HG02623 (cell line): ENCODE results near the gene CAMK2D.

Experiments used
- ATAC-seq: cut with Tn5 transposase; IDR thresholded peaks from one replicate; pipeline ENCODE4 v1.9.1; 2021; ENCODE audit warnings: moderate library complexity; ENCODE audit not compliant: unreplicated experiment

CAMK2D gene

DNA sequence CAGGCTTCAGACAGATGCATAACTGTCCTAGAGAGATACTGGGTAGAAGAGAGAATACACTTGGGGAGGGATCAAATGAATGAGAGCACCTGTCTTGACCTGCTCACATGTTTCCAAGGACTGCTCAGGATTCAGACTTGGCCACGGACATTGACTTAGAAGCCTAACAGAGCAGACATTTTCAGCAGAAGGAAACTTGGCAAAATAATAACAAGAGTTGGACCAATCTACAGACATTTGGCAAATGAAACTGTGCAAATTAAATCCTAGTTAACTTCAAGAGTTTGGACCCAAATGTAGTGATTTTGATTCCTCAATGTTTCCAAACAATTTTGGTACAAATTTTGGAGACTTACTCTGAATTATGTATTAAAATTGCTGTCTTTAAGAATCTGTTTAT is 223.9 kb downstream of the CAMK2D start:
- ATAC-seq: no peak

DNA sequence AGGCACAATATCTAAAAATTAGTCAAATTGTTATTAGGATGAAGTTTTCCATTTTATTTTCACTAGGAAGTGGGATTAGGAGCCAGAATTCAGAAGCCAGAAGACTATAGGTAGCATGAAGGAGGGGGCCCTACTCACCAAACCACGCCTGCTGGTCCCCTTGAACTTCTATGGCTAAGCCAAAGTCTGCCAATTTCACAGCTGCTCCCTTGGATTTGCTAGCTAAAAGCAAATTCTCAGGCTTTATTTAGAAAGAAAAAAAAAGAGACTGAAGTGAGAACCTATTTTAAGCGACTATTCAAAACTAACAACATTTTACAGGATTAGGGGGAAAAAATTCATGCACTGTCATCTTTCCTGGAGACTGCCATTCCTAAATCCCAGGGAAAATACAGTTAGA is 224.3 kb downstream of the CAMK2D start:
- ATAC-seq: no peak

DNA sequence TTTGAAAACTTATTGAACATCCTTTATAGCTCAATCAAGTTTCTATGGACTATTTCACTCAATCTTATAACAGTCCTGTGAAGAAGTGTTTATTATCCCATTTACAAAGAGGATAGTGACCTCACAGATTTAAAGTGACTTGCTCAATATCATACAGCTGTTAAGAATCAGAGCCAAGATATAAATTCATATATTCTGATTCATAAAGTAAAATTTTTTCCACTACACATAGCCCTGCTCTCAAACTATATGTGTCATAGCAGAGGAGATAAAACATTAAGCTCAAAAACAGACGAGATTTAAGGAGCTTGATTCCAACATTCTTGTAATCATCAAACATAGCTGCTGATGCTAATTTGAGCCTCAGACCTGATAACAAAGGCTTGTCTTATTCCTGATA is 226.8 kb downstream of the CAMK2D start:
- no peak for ATAC-seq

DNA sequence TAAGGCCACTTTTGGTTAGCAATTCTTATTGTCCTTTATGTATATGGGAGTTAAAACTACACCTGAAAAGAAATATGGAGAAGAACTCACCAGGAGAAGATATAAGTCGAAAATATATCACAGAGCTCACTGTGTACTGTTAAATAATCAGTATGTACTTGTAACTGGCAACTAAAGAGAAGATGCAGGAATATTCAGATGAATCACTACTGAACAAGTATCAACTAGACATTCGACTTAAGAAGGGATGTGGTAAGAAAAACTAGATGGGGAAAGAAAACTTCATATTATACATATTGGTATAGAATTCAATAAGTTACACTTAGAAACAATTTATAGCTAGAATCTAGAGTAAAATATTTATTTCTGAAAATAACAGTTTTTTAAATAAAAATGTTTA is 230.0 kb downstream of the CAMK2D start:
- ATAC-seq: no peak

DNA sequence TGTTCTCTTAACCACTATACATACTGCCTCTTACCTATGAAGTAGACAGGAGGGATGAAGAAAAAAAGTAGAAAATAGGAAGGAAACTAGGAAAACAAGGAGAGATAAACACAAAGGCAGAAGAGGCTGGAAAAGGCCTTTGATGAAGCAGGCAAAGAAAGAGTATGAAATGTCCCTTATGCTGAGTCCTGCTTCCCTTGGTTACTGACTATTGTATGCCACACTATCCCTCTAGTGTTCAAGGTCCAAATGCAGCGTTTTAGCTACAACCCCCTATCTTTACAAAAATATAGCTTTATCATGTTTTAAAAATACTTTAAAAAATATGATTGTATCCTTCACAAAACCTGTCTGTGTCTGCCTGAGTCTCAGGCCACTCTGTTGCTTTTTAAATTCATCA is 233.1 kb downstream of the CAMK2D start:
- no peak for ATAC-seq

DNA sequence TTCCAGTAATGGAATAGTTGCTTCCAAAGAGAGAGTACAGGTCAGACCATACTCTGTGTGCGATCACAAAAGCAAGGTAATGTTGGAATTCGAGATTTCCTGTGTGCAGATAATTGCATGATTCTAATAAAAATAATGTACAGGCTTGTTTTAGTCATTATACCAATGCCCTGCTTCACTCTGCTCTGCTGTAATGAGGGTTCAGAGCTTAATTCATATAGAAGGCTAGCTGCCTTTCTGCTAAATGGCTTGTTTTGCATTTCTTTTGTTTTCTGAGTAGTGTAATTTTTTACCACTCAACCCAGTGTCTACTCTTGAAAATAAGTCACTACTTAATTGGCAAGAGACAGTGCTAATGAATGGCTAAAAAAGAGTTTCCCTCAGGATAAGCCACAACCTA is 236.0 kb downstream of the CAMK2D start:
- no peak for ATAC-seq

DNA sequence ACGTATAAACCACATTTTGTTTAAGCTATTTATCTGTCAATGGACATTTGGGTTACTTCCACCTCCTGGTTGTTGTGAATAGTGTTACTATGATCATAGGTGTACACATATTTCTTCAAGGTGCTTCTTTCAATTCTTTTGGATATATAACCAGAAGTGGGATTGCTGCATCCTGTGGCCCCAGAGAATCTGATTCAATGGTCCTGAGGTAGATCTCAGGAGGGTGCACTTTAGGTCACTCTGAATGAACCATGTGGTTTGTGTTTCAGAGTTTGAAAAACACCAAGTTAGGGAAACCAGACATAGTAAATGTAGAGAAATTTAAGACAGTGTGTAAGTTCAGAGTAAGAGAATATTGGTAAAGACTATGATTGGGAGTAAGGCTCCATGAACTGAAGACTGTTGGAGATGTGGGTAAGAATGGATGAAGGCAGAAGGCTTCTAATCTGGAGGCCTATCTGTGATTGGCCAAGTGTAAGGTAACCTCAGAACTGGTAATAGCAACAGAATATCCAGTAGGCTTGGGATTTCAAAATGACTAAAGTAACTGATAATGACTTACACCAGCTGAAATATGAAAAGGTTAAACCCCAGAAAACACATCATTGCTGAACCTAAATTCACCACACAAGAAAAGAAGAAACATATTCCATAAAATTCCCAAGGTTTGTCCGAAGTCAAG is 236.9 kb downstream of the CAMK2D start:
- peak; percentile 34 for ATAC-seq

DNA sequence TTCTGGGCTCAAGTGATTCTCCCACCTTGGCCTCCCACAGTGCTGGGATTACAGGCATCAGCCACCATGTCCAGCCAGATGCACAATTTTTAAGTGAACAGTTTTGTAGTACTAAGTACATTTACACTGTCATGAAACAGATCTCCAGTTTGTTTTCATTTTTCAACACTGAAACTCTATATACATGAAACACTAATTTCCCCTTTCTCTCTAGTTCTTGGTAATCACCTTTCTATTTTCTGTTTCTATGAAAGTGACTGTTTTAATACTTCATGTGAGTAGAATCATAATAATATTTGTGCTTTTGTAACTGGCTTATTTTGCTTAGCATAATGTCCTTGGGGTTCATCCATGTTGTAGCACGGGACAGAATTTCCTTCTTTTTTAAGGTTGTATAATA is 237.4 kb downstream of the CAMK2D start:
- ATAC-seq: peak; percentile 96

DNA sequence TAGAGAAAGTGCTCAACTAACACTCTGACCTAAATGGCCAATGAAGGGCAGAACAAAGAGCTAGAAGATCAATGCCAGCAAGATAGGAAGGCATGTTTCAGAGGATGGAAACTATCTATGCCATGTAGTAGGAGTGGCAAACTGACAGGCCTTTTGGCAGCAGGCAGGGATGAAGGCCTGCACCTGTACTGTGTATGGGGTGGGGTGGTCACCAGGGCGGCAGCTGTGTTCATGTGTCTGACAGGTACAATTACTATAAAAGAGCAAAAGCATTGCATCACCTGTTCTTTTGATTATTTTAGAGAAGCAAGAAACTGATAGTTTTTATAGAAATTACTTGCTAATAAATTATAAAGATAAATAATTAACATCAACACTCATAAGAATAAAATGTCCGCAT is 239.1 kb downstream of the CAMK2D start:
- ATAC-seq: no peak

DNA sequence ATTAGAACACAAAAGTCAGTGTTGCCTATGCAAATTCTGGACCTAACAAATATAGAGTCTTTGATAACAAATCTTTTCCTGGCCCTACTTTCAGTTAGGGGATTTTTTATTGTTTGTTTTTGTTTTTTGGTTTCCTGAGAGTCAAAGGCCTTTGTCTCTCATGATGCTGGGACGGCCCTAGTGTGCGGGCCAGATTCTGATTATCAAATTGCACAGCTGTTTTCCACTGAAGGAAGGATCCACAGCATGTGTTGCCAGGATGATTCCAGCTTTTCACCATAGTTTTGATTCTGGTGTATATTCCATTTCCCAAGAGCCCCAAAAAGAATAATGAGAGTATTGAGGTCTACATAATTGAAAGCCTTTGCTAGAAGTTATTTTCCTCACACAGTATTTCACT is 248.2 kb downstream of the CAMK2D start:
- no peak for ATAC-seq

DNA sequence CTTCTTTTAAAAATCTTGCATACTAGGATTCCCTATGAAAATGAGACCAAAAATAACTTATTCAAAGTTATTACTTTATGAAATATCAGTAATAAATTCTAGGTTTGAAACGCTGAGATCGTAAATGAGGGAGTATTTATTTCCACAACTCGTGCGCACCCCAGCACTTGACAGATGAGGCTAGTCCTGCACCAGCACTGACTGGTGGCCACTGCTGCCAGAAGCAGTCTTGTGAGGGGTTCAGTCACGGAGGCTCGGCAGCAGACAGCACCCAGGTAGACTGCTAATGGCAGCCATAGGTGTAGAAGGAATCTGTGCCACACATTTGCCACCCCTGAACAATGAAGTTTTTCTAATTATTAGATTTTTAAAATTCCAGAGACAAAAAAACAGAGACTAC is 248.7 kb downstream of the CAMK2D start:
- no peak for ATAC-seq

DNA sequence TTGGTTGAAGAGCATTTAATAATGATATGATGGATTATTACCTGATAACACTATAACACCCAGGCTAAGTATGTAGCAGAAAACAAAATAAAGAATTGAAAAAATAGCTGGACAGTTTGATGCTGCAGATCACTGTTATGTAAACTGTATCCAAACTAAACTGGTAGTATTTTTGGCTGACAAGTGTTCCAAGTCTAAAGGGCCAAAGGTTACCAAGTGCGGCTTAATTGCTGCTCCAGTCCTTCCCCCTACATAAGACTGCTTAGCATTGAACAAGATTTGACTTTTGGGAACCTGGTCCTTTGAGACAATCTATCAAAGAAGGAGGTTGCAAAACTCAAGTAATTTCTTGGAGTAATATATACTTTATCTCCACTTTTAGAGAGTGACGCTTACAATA is 249.6 kb downstream of the CAMK2D start:
- ATAC-seq: no peak

DNA sequence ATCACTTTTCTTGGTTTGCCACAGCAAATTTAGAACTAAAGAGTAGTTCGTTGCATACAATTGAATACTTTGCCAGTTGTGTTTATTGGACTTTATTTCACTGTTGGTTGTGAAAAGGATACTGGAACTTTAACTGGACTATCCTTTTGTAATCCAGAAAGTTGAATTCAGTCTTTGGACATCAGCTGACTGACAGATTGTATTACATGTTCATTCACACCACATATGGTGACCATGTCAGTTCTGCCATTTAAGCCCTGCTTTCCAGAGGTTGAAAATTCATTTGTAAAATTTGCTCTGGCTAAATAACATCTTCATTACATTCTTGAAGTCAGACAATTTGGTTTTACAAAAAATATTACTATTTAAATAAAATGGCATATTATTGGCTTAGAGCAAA is 251.7 kb downstream of the CAMK2D start:
- no peak for ATAC-seq

DNA sequence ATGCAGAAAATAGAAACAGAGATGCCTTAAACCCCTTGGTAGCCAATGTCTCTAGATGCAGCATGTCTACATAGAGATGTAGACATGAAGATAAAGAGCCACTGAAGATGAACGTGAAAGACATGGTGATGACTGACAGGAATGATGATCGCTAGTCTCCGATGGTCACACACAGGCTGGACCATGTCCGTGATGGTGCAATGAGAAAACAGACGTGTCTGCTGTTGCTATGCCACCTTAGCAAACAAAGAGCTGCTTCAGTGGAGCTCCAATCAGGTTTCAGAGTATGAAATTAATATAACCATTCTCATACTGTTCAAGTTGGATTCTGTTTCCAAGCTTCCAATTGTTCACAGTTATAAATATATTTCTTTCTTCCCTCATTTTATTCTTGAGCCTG is 256.5 kb downstream of the CAMK2D start:
- ATAC-seq: no peak

DNA sequence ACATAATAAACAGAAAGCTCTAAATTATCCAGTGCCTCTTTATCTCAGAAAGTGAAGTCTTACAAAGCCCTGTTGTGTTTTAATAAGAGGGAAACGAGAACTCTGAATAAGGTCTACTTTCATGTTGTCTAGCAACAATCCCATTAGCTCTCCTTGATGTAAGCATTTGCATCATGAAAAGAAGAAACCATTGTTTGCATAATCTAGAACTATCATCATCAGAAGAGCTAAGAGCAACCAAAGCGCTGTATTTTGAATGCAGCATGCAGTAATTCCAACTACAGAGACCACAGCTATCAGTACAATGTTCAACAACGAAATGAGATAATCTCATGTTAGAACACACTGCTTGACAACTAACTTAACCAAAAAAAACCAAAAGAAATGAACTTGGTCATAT is 257.1 kb downstream of the CAMK2D start:
- no peak for ATAC-seq

DNA sequence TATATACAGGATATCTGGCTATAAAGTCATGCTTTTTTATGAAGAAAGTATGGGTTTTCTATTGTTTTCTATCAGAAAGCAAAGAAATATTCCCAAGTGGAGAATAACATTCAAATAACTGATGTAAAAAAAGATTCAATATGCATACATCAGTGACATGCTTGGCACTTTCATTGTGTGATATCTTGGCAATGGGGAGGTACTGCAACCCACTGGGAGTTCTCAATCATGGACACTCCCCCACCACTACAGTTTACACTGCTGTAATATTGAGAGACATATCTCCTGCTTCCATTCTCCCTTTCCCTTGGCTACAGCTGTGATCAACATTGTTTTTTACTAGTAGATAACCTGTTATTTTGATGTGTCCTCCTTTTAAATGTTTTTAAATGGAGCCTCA is 257.8 kb downstream of the CAMK2D start:
- ATAC-seq: no peak

DNA sequence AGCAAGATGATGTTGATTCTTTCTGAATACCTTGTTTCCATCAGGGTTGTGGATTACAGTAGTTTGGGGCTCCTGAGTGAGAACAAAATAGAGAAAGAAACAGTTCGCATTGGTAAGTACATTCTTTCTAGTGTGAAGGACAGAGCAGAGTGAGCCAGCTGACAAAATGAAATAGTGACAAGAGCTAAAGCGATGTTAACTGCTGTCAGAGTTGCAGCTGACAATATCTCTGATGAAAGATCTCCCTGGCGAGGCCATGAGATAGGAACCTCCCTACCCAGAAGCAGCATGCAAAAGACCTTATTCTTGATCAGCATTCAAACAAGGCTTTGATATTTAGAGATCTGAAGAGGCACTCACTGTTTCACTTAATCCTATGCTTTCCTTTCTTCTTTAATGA is 258.6 kb downstream of the CAMK2D start:
- no peak for ATAC-seq

DNA sequence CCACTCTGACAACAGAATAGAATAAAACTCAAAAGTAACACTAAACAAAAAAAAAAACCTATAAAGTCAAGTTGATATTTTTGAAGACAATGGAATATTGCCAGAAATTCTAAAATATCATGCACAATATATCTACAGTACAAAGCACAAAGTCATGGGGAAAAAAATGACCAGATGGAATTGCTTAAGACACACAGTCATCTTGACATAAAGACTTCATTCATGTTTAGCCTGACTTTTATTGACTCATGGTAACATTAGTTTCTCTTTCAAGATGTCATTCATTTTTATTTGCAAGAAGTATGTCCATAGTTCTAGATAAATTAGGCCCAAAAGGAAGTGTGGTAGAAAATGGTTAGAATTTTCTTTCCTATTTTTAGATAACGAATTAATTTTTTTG is 259.1 kb downstream of the CAMK2D start:
- no peak for ATAC-seq

DNA sequence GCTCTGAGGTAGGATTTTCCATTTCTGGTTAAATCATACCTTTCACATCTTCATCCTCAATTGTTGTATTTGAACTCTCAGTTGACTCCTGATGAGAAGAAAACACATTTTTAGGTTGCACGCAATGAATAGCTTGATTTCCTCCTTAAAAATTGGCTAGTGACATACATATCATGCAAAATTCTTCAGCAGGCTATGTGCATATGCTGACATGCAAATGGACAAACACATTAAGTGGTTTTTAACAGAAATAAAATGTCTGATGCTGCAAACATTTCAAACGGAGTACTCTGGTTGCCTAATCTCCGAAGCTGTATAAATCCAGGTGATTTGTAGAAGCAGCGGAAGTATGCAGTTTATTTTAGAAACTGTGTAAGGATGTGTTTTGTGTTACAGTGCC is 261.1 kb downstream of the CAMK2D start:
- ATAC-seq: no peak

DNA sequence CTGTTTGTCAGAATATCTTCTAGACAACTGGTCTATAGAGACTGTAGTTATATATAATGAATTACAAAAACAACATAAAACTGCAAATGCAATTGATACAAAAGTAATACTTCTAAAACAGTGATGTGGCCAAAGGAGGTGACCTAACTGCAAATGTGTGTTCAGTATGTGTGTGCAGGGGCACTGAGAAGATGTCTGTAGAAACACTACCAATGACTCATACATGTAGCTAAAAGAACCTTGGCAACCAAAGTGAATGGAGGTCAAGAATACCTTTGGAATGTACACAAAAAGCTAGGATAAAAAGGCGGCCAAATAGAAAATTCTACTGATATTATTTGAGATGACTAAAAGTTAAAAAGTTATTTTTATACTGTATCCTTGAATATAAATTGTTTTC is 261.8 kb downstream of the CAMK2D start:
- ATAC-seq: no peak

DNA sequence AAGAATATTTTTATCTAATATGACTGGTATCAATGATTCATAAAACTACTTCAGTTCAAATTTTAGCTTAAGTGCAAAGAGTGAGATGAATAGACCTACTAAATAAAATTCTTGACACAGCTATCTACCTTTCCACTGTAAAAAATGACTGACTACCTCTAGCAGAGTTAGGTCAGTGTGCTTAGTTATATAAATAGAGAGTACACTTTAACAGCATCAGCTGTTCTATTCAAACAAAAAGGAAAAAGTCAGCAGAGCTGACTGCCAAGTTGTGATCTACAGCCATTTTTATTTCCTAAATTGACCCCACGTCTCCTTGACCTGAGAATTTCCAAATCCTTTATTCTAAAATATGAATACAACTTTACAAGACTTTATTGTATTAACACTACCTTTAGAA is 262.4 kb downstream of the CAMK2D start:
- ATAC-seq: no peak

DNA sequence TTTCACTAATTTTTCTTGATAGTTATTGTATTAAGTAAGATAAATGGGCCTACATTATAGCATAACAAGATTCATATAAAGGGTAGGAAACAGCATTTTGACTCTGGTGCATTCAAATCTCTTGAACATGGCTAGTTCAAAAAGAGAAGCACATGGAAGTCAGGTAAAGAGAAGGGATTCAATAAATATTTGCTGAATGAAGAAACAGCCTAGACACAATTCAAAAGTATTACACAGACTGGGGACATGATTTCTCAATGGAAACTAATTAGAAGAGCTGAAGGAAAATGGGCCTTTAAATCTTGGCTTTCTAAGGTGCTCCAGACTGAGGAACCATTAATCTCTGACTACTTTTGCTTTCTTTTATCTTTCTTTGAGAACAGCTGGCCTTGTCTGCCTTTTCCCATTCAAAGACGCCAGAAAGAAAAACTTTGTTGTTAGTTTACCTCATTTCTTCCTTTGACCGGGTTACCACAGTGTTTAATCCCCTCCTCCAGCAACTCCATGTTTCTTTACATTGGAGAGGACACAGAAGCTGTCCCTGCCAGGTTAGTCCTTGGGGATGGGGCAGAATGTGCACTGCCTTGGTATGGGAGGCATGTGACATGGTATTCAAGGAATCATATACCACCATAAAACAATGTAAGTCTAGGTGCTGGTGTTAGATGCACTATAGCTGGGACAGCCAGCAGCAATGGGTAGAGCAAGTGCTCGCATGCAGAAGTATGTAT is 264.2 kb downstream of the CAMK2D start:
- ATAC-seq: no peak

DNA sequence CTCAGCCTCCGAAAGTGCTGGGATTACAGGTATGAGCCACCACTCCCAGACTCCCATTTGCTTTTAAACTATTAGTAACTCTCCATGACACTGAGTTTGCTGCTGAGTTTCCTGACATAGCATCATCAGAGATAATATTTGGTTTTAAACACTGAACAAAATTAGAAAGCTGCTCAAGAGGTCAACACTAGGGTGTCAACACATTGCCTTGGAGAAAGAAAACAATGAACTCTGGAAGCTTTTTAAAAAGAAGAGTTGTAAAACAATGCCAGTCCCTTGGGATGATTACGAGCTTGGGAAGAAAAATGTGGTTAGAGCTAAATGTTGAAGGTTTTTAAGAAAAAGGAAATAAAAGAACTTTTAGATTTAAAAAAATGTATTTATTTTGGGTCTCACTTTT is 264.8 kb downstream of the CAMK2D start:
- no peak for ATAC-seq
